ENCODE measurements around the gene PDCD2L. TPM values are rescaled to one million over a fixed set of nuclear protein-coding genes. Genes with fewer than 3 reads are reported as not detected.
"Not testable (repeated sequence)": the region's sequence is repeated elsewhere in the genome, so short reads cannot be mapped to it uniquely, and the experiment has no call there.

Gene PDCD2L
- polyA plus RNA-seq (2013, experiment 1 of 2; ENCODE audit: insufficient read length), result 7.5 TPM
- 5.9 TPM for polyA plus RNA-seq (2013, experiment 2 of 2; ENCODE audit: insufficient read length)

- peak; percentile 85 for DNase-seq
Observed at GRCh38 chr19:34404109-34404909, at the start of gene PDCD2L. PDCD2L (plus strand) TSS chr19:34404399; CDS start chr19:34404431, 32 bp downstream.

- DNase-seq, result no peak
Observed at GRCh38 chr19:34355201-34355600, 49.0 kb upstream of the PDCD2L start.

- no peak for DNase-seq
Observed at GRCh38 chr19:34356875-34357274, 47.3 kb upstream of the PDCD2L start.

- no peak for DNase-seq
Observed at GRCh38 chr19:34357431-34357830, 46.8 kb upstream of the PDCD2L start.

- peak; percentile 96 for DNase-seq
Observed at GRCh38 chr19:34359140-34359953, 44.9 kb upstream of the PDCD2L start.

- no peak for DNase-seq
Observed at GRCh38 chr19:34359954-34360315, 44.3 kb upstream of the PDCD2L start.

- no peak for DNase-seq
Observed at GRCh38 chr19:34360354-34360909, 43.8 kb upstream of the PDCD2L start.

- no peak for DNase-seq
Observed at GRCh38 chr19:34362679-34363069, 41.5 kb upstream of the PDCD2L start.

- peak; percentile 11 for DNase-seq
Observed at GRCh38 chr19:34363094-34363493, 41.1 kb upstream of the PDCD2L start.

- DNase-seq, result no peak
Observed at GRCh38 chr19:34363930-34364329, 40.3 kb upstream of the PDCD2L start.

- DNase-seq, result no peak
Observed at GRCh38 chr19:34364462-34364829, 39.8 kb upstream of the PDCD2L start.

- peak; percentile 40 for DNase-seq
Observed at GRCh38 chr19:34364830-34365462, 39.3 kb upstream of the PDCD2L start, which contains the start of gene GPI. GPI (plus strand) TSS chr19:34365196; CDS start chr19:34365267, 71 bp downstream.

GRCh38 chr19:34365463-34366401, 38.5 kb upstream of the PDCD2L start:
- peak; percentile 37 for DNase-seq

GRCh38 chr19:34366738-34367623, 37.2 kb upstream of the PDCD2L start:
- peak; percentile 43 for DNase-seq

GRCh38 chr19:34367624-34367957, 36.6 kb upstream of the PDCD2L start:
- DNase-seq, result no peak

- no peak for DNase-seq
Observed at GRCh38 chr19:34368338-34368737, 35.9 kb upstream of the PDCD2L start.

- DNase-seq, result not testable (repeated sequence)
Observed at GRCh38 chr19:34369166-34369565, 35.0 kb upstream of the PDCD2L start.

GRCh38 chr19:34370117-34370516, 34.1 kb upstream of the PDCD2L start:
- no peak for DNase-seq

- no peak for DNase-seq
Observed at GRCh38 chr19:34370983-34371382, 33.2 kb upstream of the PDCD2L start.

- no peak for DNase-seq
Observed at GRCh38 chr19:34373601-34374288, 30.5 kb upstream of the PDCD2L start.
